ENCODE results near the gene NLRC5.

DNA sequence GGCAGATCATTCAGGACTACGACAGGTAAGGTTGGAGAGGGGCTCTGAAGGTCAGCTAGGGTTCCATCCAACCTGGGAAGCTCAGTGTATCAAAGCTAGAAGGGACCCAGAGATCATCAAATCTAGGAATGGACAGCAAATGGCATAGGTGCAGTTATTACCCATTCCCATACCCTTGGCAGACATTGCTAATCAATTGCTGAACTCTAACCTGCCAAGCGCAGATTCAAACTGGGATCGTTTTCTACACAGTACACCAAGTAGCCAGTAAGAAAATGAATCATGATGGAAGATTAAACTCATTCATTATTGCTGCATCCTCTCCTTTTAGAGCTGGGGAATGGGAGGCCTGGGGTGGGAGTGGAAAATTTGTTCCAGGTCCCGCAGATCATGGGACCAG lies 136.6 kb downstream of the NLRC5 start:
- TF ChIP-seq, protein P1, sequence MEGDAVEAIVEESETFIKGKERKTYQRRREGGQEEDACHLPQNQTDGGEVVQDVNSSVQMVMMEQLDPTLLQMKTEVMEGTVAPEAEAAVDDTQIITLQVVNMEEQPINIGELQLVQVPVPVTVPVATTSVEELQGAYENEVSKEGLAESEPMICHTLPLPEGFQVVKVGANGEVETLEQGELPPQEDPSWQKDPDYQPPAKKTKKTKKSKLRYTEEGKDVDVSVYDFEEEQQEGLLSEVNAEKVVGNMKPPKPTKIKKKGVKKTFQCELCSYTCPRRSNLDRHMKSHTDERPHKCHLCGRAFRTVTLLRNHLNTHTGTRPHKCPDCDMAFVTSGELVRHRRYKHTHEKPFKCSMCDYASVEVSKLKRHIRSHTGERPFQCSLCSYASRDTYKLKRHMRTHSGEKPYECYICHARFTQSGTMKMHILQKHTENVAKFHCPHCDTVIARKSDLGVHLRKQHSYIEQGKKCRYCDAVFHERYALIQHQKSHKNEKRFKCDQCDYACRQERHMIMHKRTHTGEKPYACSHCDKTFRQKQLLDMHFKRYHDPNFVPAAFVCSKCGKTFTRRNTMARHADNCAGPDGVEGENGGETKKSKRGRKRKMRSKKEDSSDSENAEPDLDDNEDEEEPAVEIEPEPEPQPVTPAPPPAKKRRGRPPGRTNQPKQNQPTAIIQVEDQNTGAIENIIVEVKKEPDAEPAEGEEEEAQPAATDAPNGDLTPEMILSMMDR (IDR thresholded peaks at IDR 0.05), result no peak
- TF ChIP-seq POLR2A (IDR thresholded peaks at IDR 0.05), result no peak

Data from Peyer's patch (tissue), 4 donors.